H1 (cell line): ENCODE data around the gene SERPINA12. TPM values are rescaled to one million over a fixed set of nuclear protein-coding genes. Genes with fewer than 3 reads are reported as not detected.

Experiments
- CTCF ChIA-PET: fragments of 300-600 bp; sonication (Branson Sonifier 250); formaldehyde crosslinking; loops from one replicate; lab custom pipeline; 2021; ENCODE audit not compliant: partially characterized antibody; lab: Charles Lee
- POLR2A ChIA-PET: fragments of 300-600 bp; sonication (Branson Sonifier 250); formaldehyde crosslinking; loops from one replicate; lab custom pipeline; 2021; ENCODE audit warnings: inconsistent platforms; ENCODE audit not compliant: partially characterized antibody; lab: Charles Lee
- DNase-seq, 2 experiments: peaks; one replicate each; pipeline versions ENCODE4 v3.0.0 to v3.0.0-alpha.2; 2010 to 2022; ENCODE audit warnings: low spot score in 2 of 2, low read depth in 1 of 2, mixed read lengths in 1 of 2
- FAIRE-seq: peaks from 2 replicates; lab custom pipeline; 2011; peaks lifted over from hg19 to GRCh38; lab: Jason Lieb, UNC
- H2AFZ ChIP-seq: 2 replicates; pipeline ENCODE4 v1.8.1; 2012; ENCODE audit warnings: low read length, inconsistent platforms
- H2AK5ac ChIP-seq: 2 replicates; pipeline ENCODE4 v1.6.1; 2013; ENCODE audit warnings: low read depth, low read length
- H2BK120ac ChIP-seq: replicated peaks from 2 replicates; pipeline ENCODE3; 2013; ENCODE audit warnings: low read depth, low read length, inconsistent platforms
- H2BK12ac ChIP-seq: 2 replicates; pipeline ENCODE4 v1.6.1; 2013; ENCODE audit warnings: low read depth, low read length
- H2BK15ac ChIP-seq: 2 replicates; pipeline ENCODE4 v1.6.1; 2013; ENCODE audit warnings: low read length
- H2BK20ac ChIP-seq: 2 replicates; pipeline ENCODE4 v1.6.1; 2013; ENCODE audit warnings: low read length
- H2BK5ac ChIP-seq: 2 replicates; pipeline ENCODE4 v1.6.1; 2013; ENCODE audit warnings: low read depth, low read length
- H3K14ac ChIP-seq: 2 replicates; pipeline ENCODE4 v1.6.1; 2013; ENCODE audit warnings: inconsistent platforms; ENCODE audit not compliant: insufficient read length
- H3K18ac ChIP-seq: 2 replicates; pipeline ENCODE4 v1.6.1; 2013; ENCODE audit warnings: low read length; ENCODE audit errors: extremely low read depth
- H3K23ac ChIP-seq: 2 replicates; pipeline ENCODE4 v1.6.1; 2013; ENCODE audit warnings: inconsistent platforms; ENCODE audit not compliant: insufficient read length
- H3K23me2 ChIP-seq: 2 replicates; pipeline ENCODE4 v1.6.1; 2013; ENCODE audit warnings: low read depth, low read length
- H3K27ac ChIP-seq: 2 replicates; pipeline ENCODE4 v1.6.1; 2011; ENCODE audit warnings: low read depth, low read length, inconsistent platforms
- H3K27me3 ChIP-seq, 4 experiments: replicated peaks in 1 of 4; 1 replicate in 1 of 4; 2 replicates in 3 of 4; pipeline versions ENCODE4 v1.6.1 to v1.8.1; 2011 to 2013; ENCODE audit warnings: low read length in 3 of 4, mild to moderate bottlenecking in 3 of 4, inconsistent platforms in 2 of 4, mixed read lengths in 2 of 4, moderate library complexity in 1 of 4; ENCODE audit not compliant: control insufficient read depth in 3 of 4, insufficient read depth in 3 of 4; ENCODE audit errors: extremely low read depth in 1 of 4
- H3K36me3 ChIP-seq, 4 experiments: 2 replicates each; pipeline versions ENCODE4 v1.6.1 to v1.8.1; 2011 to 2013; ENCODE audit warnings: mild to moderate bottlenecking in 4 of 4, low read length in 3 of 4, moderate library complexity in 2 of 4, control low read depth in 1 of 4, inconsistent platforms in 1 of 4; ENCODE audit not compliant: insufficient read depth in 4 of 4, control insufficient read depth in 2 of 4
- H3K4ac ChIP-seq: replicated peaks from 2 replicates; pipeline ENCODE3; 2013; ENCODE audit warnings: low read length, low read depth, mixed read lengths, inconsistent platforms; ENCODE audit not compliant: insufficient read length
- H3K4me1 ChIP-seq, 4 experiments: replicated peaks in 1 of 4; 1 replicate in 1 of 4; 2 replicates in 3 of 4; pipeline versions ENCODE4 v1.6.1 to v1.8.1; 2011 to 2013; ENCODE audit warnings: low read length in 3 of 4, inconsistent platforms in 2 of 4, mixed read lengths in 1 of 4; ENCODE audit not compliant: insufficient read depth in 4 of 4, control insufficient read depth in 3 of 4
- H3K4me2 ChIP-seq, 2 experiments: 2 replicates each; pipeline versions ENCODE4 v1.6.1 to v1.8.1; 2011 to 2013; ENCODE audit warnings: low read depth in 2 of 2, low read length in 2 of 2, control low read depth in 1 of 2, inconsistent platforms in 1 of 2, mild to moderate bottlenecking in 1 of 2; ENCODE audit not compliant: insufficient read depth in 1 of 2
- H3K4me3 ChIP-seq, 4 experiments: fragments of 200-600, 300-600 bp in 1 of 4; sonication (generic), shearing (Covaris generic), sonication (Bioruptor Twin) in 1 of 4; 2 replicates each; pipeline versions ENCODE4 v1.5.1 to v1.8.1; 2011 to 2016; ENCODE audit warnings: low read length in 4 of 4, low read depth in 3 of 4, control low read depth in 2 of 4, inconsistent platforms in 2 of 4, mild to moderate bottlenecking in 2 of 4, mixed read lengths in 1 of 4, moderate library complexity in 1 of 4; ENCODE audit not compliant: insufficient read depth in 2 of 4; ENCODE audit errors: extremely low read depth in 1 of 4
- H3K56ac ChIP-seq: replicated peaks from 2 replicates; pipeline ENCODE3; 2013; ENCODE audit warnings: low read depth, mild to moderate bottlenecking, mixed read lengths, low read length, inconsistent platforms; ENCODE audit not compliant: insufficient read length
- H3K79me1 ChIP-seq: 2 replicates; pipeline ENCODE4 v1.6.1; 2013; ENCODE audit warnings: low read depth, low read length, control low read depth
- H3K79me2 ChIP-seq, 2 experiments: 2 replicates each; pipeline versions ENCODE4 v1.6.1 to v1.8.1; 2012 to 2013; ENCODE audit warnings: low read length in 2 of 2, mild to moderate bottlenecking in 2 of 2, inconsistent platforms in 1 of 2; ENCODE audit not compliant: insufficient read depth in 2 of 2, control insufficient read depth in 1 of 2
- H3K9ac ChIP-seq, 4 experiments: replicated peaks in 1 of 4; 1 replicate in 1 of 4; 2 replicates in 3 of 4; pipeline versions ENCODE4 v1.6.1 to v1.8.1; 2011 to 2013; ENCODE audit warnings: low read depth in 3 of 4, low read length in 3 of 4, control low read depth in 2 of 4, mild to moderate bottlenecking in 2 of 4, moderate library complexity in 2 of 4, inconsistent platforms in 1 of 4; ENCODE audit errors: extremely low read depth in 1 of 4
- H3K9me3 ChIP-seq, 2 experiments: 2 replicates each; pipeline versions ENCODE4 v1.6.1 to v1.8.1; 2012 to 2013; ENCODE audit warnings: mild to moderate bottlenecking in 2 of 2, moderate library complexity in 2 of 2, control low read depth in 1 of 2, inconsistent platforms in 1 of 2, low read depth in 1 of 2, low read length in 1 of 2, mixed read lengths in 1 of 2; ENCODE audit not compliant: insufficient read depth in 2 of 2
- H4K20me1 ChIP-seq, 2 experiments: replicated peaks in 1 of 2; 2 replicates each; pipeline versions ENCODE3 to v1.8.1; 2011 to 2013; ENCODE audit warnings: inconsistent platforms in 2 of 2, low read length in 2 of 2, mild to moderate bottlenecking in 1 of 2; ENCODE audit not compliant: insufficient read depth in 2 of 2, control insufficient read depth in 1 of 2
- H4K5ac ChIP-seq: 2 replicates; pipeline ENCODE4 v1.6.1; 2013; ENCODE audit warnings: low read length, low read depth, mixed read lengths, inconsistent platforms; ENCODE audit not compliant: insufficient read length
- H4K8ac ChIP-seq: 2 replicates; pipeline ENCODE4 v1.8.0; 2013; ENCODE audit warnings: mild to moderate bottlenecking, moderate library complexity, low read length, inconsistent platforms; ENCODE audit not compliant: insufficient read depth; ENCODE audit errors: extremely low read depth
- H4K91ac ChIP-seq: replicated peaks from 2 replicates; pipeline ENCODE3; 2013; ENCODE audit warnings: low read length, mixed read lengths, inconsistent platforms; ENCODE audit not compliant: insufficient read length
- BACH1 ChIP-seq: IDR thresholded peaks from 2 replicates; pipeline ENCODE4 v1.6.1; 2012; ENCODE audit warnings: low read length, improper control_type of control experiment
- CBX5 ChIP-seq: fragments of 300-800, 300-1000 bp; sonication (generic); IDR thresholded peaks from 2 replicates; pipeline ENCODE4 v1.7.1; 2016; ENCODE audit warnings: antibody characterized with exemption, low read length, low read depth
- CEBPB ChIP-seq: IDR thresholded peaks from 2 replicates; pipeline ENCODE4 v1.6.1; 2012; ENCODE audit warnings: low read depth, low read length
- RBBP5 ChIP-seq: IDR thresholded peaks from 2 replicates; pipeline ENCODE4 v1.7.1; 2012; ENCODE audit warnings: low read depth, mild to moderate bottlenecking, inconsistent platforms, low read length, moderate library complexity, borderline replicate concordance
- RNF2 ChIP-seq: fragments of 200-900, 300-1000 bp; sonication (generic); IDR thresholded peaks from 2 replicates; pipeline ENCODE4 v1.7.1; 2016; ENCODE audit warnings: borderline replicate concordance, low read depth, mild to moderate bottlenecking, antibody characterized with exemption, low read length; ENCODE audit not compliant: poor library complexity, severe bottlenecking; ENCODE audit errors: missing control alignments
- SIRT6 ChIP-seq: IDR thresholded peaks from one replicate; pipeline ENCODE4 v1.7.1; 2012; ENCODE audit warnings: low read length, inconsistent platforms
- SP1 ChIP-seq: IDR thresholded peaks from 2 replicates; pipeline ENCODE4 v1.6.1; 2011; ENCODE audit warnings: low read depth, low read length
- SRF ChIP-seq: IDR thresholded peaks from 2 replicates; pipeline ENCODE4 v1.6.1; 2011; ENCODE audit warnings: mild to moderate bottlenecking, low read depth, low read length, moderate library complexity
- TAF7 ChIP-seq: optimal IDR thresholded peaks from 2 replicates; pipeline ENCODE3; 2011; ENCODE audit warnings: low read depth, mild to moderate bottlenecking, inconsistent platforms, low read length, moderate library complexity, borderline replicate concordance
- YY1 ChIP-seq: IDR thresholded peaks from 2 replicates; pipeline ENCODE4 v1.6.1; 2011; ENCODE audit warnings: low read depth, mild to moderate bottlenecking, low read length
- ZNF274 ChIP-seq: IDR thresholded peaks from 2 replicates; pipeline ENCODE4 v1.7.0; 2012; ENCODE audit warnings: low read length, borderline replicate concordance; ENCODE audit errors: extremely low read depth
- WGBS, 2 experiments: shearing (Covaris generic) in 1 of 2; methylation state at CpG; one replicate each; pipeline versions ENCODE4 v1.1.6 to v1.1.7; 2013 to 2015; ENCODE audit warnings: low lambda C conversion rate in 2 of 2, mixed read lengths in 2 of 2, inconsistent platforms in 1 of 2, low coverage in 1 of 2, missing lambda C conversion rate in 1 of 2; ENCODE audit not compliant: insufficient replicate concordance in 2 of 2, insufficient coverage in 1 of 2, insufficient read length in 1 of 2; ENCODE audit errors: extremely low coverage in 1 of 2, missing lambda C conversion rate in 1 of 2; 5-methylcytosine and 5-hydroxymethylcytosine counted together
- polyA plus RNA-seq, 7 experiments: library from polyadenylated mRNA; depleted of rRNA in 3 of 7; stranded (reverse) in 5 of 7; unstranded in 2 of 7; fragments of >200 nt in 5 of 7; fragments of 200-250 nt in 2 of 7; gene quantifications; 1 replicate in 5 of 7; 2 replicates in 1 of 7; 4 replicates in 1 of 7; pipeline versions ENCODE4 v1.2.1 to v1.2.3, GENCODE V29; 2011 to 2013; ENCODE audit warnings: missing spikeins in 2 of 7, mixed read lengths in 2 of 7
- total RNA-seq: library from RNA; stranded (reverse); fragmentation: NEBNext Ultra II Directional; extraction: Animal tissue kit (Norgen Biotek cat#: 25700); gene quantifications from 2 replicates; pipeline ENCODE4 v1.2.1, GENCODE V29; 2021

Gene SERPINA12
- total and polyA plus RNA-seq, 2 of the 8 experiments (the other 6 are each of a cell fraction or from before 2014, with no cell fraction given), result not detected

DNA sequence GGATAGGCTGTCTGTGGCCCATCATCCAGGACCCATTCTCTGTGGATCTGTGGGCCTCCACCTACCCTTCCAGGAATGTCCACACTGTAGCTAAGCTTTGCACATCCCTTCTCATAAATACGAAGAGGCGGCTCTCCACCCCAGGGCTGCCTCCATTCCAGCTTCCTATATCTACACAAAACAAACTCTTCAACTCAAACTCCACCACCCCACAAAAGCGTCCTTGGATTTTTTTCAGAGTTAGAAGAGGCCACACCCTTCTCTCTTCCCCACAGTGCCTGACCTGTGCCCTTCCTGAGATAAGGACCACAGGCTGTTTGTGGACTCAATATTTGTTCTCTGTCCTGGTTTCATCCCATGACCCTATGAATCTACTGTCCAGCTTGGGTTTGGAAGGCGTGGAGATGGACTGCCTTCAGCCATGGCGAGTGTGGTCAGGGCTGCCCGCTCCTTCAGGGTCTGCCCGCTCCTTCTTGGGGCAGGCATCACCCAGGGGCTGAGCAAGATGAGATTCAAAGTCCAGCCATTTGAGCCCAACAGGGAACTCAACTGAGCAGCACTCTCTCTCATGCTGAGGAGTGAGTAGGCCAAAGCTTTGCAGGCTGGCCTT is 13.0 kb upstream of the SERPINA12 start:
- Histone ChIP-seq H3K4me2 (no peak overlapping the region), H3K23me2 (peaks cover 14% of the 10 kb centered on the region; the same call in 1 of the 2 replicates), H2AK5ac (no peak overlapping the region), H4K91ac (no peak overlapping the region), H2BK20ac (no peak overlapping the region), H3K4me1 (peaks cover 0 to 8% (median 0%) of the 10 kb centered on the region in 4 experiments; a peak in 2 of 7 replicates), H4K8ac (no peak overlapping the region), H3K56ac (no peak overlapping the region), H3K9ac (no peak overlapping the region), H3K9me3 (peaks cover 0 to 3% of the 10 kb centered on the region in 2 experiments; a peak in 1 of 4 replicates), H3K27me3 (no peaks in the 10 kb centered on the region), H2BK12ac (no peak overlapping the region), H3K23ac (no peak overlapping the region), H3K36me3 (no peaks in the 10 kb centered on the region), H3K14ac (no peak overlapping the region), H2BK5ac (no peak overlapping the region), H3K79me1 (no peaks in the 10 kb centered on the region), H3K79me2 (no peaks in the 10 kb centered on the region), H3K18ac (no peak overlapping the region), H4K5ac (no peak overlapping the region), H2BK120ac (no peak overlapping the region), H2BK15ac (no peak overlapping the region), H4K20me1 (peaks cover 0 to 5% of the 10 kb centered on the region in 2 experiments), H3K4ac (no peak overlapping the region), H3K4me3 (no peak overlapping the region), H2AFZ (no peak overlapping the region), H3K27ac (no peak overlapping the region)
- WGBS, 2 experiments, result 88% methylated on average over 7 of the region's 7 CpGs; no CpG with 5 or more reads in 1 of the 2 experiments
- no peak for FAIRE-seq
- ChIA-PET POLR2A (no interaction called here), CTCF (interaction anchor here (0.9 to 1.8 kb wide), 7 partner anchors 10 to 99 kb away, joined by 3 to 10 read pairs (median 5); no protein-coding TSS in a partner anchor)
- no peak for TF ChIP-seq TAF7
- TF ChIP-seq CBX5, result no peak
- no peak for TF ChIP-seq SIRT6
- no peak for TF ChIP-seq SRF
- no peak for TF ChIP-seq RBBP5
- TF ChIP-seq CEBPB, result no peak
- no peak for TF ChIP-seq ZNF274
- no peak for TF ChIP-seq YY1
- TF ChIP-seq RNF2, result no peak
- TF ChIP-seq SP1, result no peak
- no peak for TF ChIP-seq BACH1
- no peak for DNase-seq
